ENCODE data around the gene COQ10A. TPM values are rescaled to one million over a fixed set of nuclear protein-coding genes. Genes with fewer than 3 reads are reported as not detected.

COQ10A gene
- total RNA-seq, 1 experiment from 2014 or later: 24.4 TPM

GRCh38 chr12:56224102-56224701, 42.5 kb upstream of the COQ10A start, which contains the start of gene NABP2 (continued):
- peak; percentile 91 for TF ChIP-seq FOXP4 (CRISPR knock-in tag; IDR thresholded peaks at IDR 0.05)
- peak; percentile 54; the same call in 1 of the 2 replicates for TF ChIP-seq CTCF (IDR thresholded peaks at IDR 0.05)
- TF ChIP-seq SP1 (CRISPR knock-in tag; conservative IDR thresholded peaks at IDR 0.05): peak; percentile 87
- peak; percentile 92 for TF ChIP-seq NFYB (CRISPR knock-in tag; conservative IDR thresholded peaks at IDR 0.05; ENCODE audit: low read depth)
- TF ChIP-seq HMGXB4 (CRISPR knock-in tag; IDR thresholded peaks at IDR 0.05): peak; percentile 94; the same call in 1 of the 2 replicates
- TF ChIP-seq ERG (CRISPR knock-in tag; IDR thresholded peaks at IDR 0.05): no peak
- peak; percentile 89 for TF ChIP-seq FOXK1 (CRISPR knock-in tag; IDR thresholded peaks at IDR 0.05)
- TF ChIP-seq MAX (CRISPR knock-in tag; IDR thresholded peaks at IDR 0.05): peak; percentile 81; the same call in 1 of the 2 replicates
- no peak for TF ChIP-seq ZNF121 (CRISPR knock-in tag; IDR thresholded peaks at IDR 0.05)
- peak; percentile 85; the same call in 1 of the 2 replicates for TF ChIP-seq TEAD1 (CRISPR knock-in tag; IDR thresholded peaks at IDR 0.05)
- TF ChIP-seq RELA (CRISPR knock-in tag; IDR thresholded peaks at IDR 0.05; ENCODE audit: borderline replicate concordance): no peak
- TF ChIP-seq ARID4B (CRISPR knock-in tag; IDR thresholded peaks at IDR 0.05; ENCODE audit: borderline replicate concordance): peak; percentile 33; the same call in 1 of the 2 replicates

GRCh38 chr12:56224954-56225353, 41.8 kb upstream of the COQ10A start:
- ChIA-PET POLR2A (no interaction called here), CTCF (no interaction called here)
- Mint-ChIP-seq H3K4me1 (peaks cover 33% of the 10 kb centered on the region), H3K36me3 (peaks cover 7% of the 10 kb centered on the region), H3K27me3 (ENCODE audit: low read depth) (no peaks in the 10 kb centered on the region), H3K9me3 (no peaks in the 10 kb centered on the region), H3K4me3 (peak overlapping the region; percentile 82), H3K27ac (peak overlapping the region; percentile 70; the same call in 1 of the 2 replicates)
- ATAC-seq (no peak), DNase-seq (ENCODE audit: low spot score) (no peak)
- TF ChIP-seq PRRX2 (CRISPR knock-in tag; IDR thresholded peaks at IDR 0.05): no peak
- TF ChIP-seq ARID4B (CRISPR knock-in tag; IDR thresholded peaks at IDR 0.05; ENCODE audit: borderline replicate concordance): no peak
- TF ChIP-seq E2F5 (CRISPR knock-in tag; IDR thresholded peaks at IDR 0.05): no peak
- no peak for TF ChIP-seq SMAD4 (CRISPR knock-in tag; IDR thresholded peaks at IDR 0.05)
- no peak for TF ChIP-seq NFYB (CRISPR knock-in tag; conservative IDR thresholded peaks at IDR 0.05; ENCODE audit: low read depth)
- TF ChIP-seq IRF2 (CRISPR knock-in tag; IDR thresholded peaks at IDR 0.05; ENCODE audit: borderline replicate concordance, low read depth): no peak
- TF ChIP-seq RORB (CRISPR knock-in tag; IDR thresholded peaks at IDR 0.05): no peak
- TF ChIP-seq ATF1 (CRISPR knock-in tag; IDR thresholded peaks at IDR 0.05): no peak
